Right cardiac atrium (tissue), 5 donors: ENCODE measurements around the gene SOX11. TPM values are rescaled to one million over a fixed set of nuclear protein-coding genes. Genes with fewer than 3 reads are reported as not detected.

ENCODE experiments used
- ATAC-seq, 2 donors: fragments of 200-7000 bp; cut with Tn5 transposase; one replicate each; pipeline versions ENCODE4 v1.8.0 to v1.9.1; 2020; ENCODE audit warnings: moderate library complexity in 2 of 2, mild to moderate bottlenecking in 1 of 2
- DNase-seq, 3 donors: peaks; one replicate each; pipeline ENCODE4 v3.0.0-alpha.2; 2020
- H3K27ac ChIP-seq: one replicate; pipeline ENCODE4 v1.5.1; 2013; ENCODE audit warnings: mild to moderate bottlenecking, low read length, control low read depth, moderate library complexity
- H3K27me3 ChIP-seq: one replicate; pipeline ENCODE4 v1.6.1; 2013; ENCODE audit not compliant: control insufficient read depth, insufficient read depth
- H3K4me1 ChIP-seq: one replicate; pipeline ENCODE4 v1.6.1; 2013; ENCODE audit warnings: low read length; ENCODE audit not compliant: control insufficient read depth, insufficient read depth
- H3K4me3 ChIP-seq: one replicate; pipeline ENCODE4 v1.5.1; 2013; ENCODE audit warnings: low read length, control low read depth
- H3K9me3 ChIP-seq: one replicate; pipeline ENCODE4 v1.6.1; 2013; ENCODE audit warnings: low read length; ENCODE audit not compliant: control insufficient read depth
- WGBS: extraction: QIAGEN DNeasy Blood & Tissue Kit; methylation state at CpG from one replicate; pipeline ENCODE4 v1.1.7; 2013; 5-methylcytosine and 5-hydroxymethylcytosine counted together
- intact Hi-C, 4 donors: fragments of 100-400 bp; cut with DNase I; formaldehyde crosslinking; loops; one replicate each; pipeline versions ENCODE4 v1.11.0 to v1.14.0; 2022 to 2023
- polyA plus RNA-seq: library from polyadenylated mRNA; stranded (reverse); fragments of 200-250 nt; gene quantifications from one replicate; pipeline ENCODE4 v1.2.3, GENCODE V29; 2013
- total RNA-seq, 4 donors: library from RNA; stranded (reverse); fragmentation: NEBNext Ultra II Directional; extraction: Animal tissue kit (Norgen Biotek cat#: 25700); gene quantifications; one replicate each; pipeline ENCODE4 v1.2.1, GENCODE V29; 2021
- donor health status: healthy with polysubstance abuse.
- donor health status: DM: no; HTN: yes; CAD: no.
- donor health status: DM: no; HTN: no; CAD: no.
- donor health status: DM: no; HTN: yes; CAD: no; lungs with severe emphysema.
- donor health status: DM: yes; HTN: yes; CAD: no.

Gene SOX11
- total and polyA plus RNA-seq, 5 donors = 0.22 to 1.1 (median 0.91) TPM

DNA sequence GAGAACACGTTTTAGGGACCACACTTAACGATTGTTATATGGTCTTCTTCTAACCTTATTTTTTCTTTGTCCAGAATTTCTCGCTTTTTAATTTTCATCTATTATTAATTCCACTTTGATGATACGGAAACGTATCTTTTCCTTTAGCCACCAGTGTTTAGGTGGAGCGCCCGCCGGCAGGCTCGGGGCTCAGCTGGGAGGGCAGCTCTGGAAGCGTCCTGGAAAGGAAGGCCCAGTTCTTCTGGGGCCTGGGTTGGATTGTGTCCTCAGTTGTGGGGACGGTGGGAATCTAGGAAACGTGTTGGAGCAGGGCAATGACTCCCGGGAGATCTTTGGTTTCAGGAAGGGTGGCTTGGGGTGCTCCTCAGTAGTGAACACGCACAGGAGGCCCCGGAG, 19.4 kb upstream of the SOX11 start:
- intact Hi-C loops = no loop called here
- Histone ChIP-seq H3K4me3 (no peak overlapping the region), H3K4me1 (no peaks in the 10 kb centered on the region), H3K9me3 (no peaks in the 10 kb centered on the region), H3K27me3 (peaks cover 4% of the 10 kb centered on the region), H3K27ac (no peak overlapping the region)
- DNase-seq (no peak), ATAC-seq (no peak)
- 72% methylated on average over 15 of the region's 15 CpGs for WGBS

DNA sequence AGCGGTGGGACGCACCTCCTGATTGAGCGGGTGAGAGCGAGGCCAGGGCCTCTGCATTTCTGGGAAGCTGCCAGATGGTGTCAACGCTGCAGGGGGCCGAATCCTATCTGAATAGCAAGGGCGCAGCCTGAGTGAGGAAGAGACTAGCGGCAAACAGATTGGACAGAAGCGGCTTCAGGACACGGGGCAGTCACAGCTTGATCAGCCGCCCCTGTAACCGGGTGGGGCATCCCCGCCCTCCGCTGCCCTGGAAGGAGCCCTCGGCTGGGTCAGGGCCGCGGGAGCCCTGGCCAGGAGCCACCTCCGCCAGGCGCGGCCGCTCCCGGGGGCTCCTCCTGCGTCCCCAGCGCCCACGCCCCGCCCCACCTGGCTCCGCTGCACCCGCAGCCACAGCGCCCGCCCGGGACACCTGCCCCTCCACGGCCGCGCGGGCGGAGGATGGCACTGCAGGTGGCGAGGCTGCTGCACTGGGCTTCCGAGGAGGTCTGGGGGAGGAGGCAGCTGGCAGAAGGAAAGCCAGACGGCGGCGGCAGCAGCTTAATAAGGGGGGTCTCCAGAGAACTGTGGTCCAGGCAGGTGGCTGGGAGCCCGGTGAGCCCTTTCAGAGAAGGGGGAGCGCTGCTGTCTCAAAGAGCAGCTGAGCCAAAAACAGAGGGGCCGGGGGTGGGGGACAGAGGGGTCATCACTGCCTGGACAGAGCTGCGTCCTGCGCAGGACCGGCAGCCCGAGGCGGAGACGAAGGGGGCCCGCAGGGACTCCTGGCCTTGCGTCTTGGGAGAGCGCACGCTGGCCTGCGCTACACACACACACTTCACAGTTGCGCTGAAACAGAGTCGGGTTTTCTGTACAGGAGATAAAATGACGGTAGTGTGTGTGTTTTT, 18.8 kb upstream of the SOX11 start:
- H3K4me1 ChIP-seq = no peaks in the 10 kb centered on the region
- intact Hi-C loops = no loop called here
- no peak overlapping the region for H3K27ac ChIP-seq
- H3K27me3 ChIP-seq = peaks cover 4% of the 10 kb centered on the region
- DNase-seq (peak in 1 of 3 donors; percentile 37), ATAC-seq (no peak)
- no peaks in the 10 kb centered on the region for H3K9me3 ChIP-seq
- H3K4me3 ChIP-seq = peak overlapping the region; percentile 25
- WGBS = 5% methylated on average over 58 of the region's 58 CpGs

DNA sequence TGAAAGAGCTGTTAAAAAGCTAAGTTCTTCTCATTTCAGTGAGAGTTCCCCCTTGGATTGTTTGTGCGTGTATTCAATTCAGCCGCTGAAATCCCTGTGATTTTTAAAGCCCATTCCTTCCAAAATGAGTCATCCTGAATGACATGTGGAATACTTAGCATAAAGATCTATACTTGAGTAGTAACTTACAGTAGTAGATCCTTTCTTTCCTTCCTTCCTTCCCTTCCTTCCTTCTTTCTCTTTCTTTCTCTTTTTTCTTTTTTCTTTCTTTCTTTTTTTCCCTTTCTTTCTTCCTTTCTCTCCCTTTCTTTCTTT, 18.2 kb upstream of the SOX11 start:
- H3K27ac ChIP-seq = no peak overlapping the region
- no peak for DNase-seq
- no peaks in the 10 kb centered on the region for H3K4me1 ChIP-seq
- H3K9me3 ChIP-seq = no peaks in the 10 kb centered on the region
- peaks cover 4% of the 10 kb centered on the region for H3K27me3 ChIP-seq
- intact Hi-C loops = no loop called here
- WGBS = 26% methylated on average over 2 of the region's 2 CpGs
- no peak for ATAC-seq
- H3K4me3 ChIP-seq = peak overlapping the region; percentile 25

DNA sequence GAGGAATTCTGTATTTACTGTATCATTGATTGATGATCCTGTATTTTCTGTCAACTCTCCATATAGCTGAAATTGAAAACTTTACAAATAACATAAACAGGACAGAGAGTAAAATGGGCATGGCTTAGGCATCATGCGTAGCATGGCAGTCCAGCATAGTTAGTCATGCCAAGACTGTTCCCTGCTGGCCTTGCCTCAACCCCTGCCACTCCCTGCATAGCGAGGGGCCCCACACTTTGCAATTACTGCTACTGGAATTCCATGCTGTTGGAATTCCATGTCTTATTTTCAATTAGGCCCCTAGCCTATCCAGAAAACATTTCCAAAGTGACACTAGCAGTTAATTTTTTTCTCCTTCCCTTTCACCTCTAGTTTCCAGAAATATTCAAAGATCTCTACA, 15.1 kb upstream of the SOX11 start:
- Histone ChIP-seq H3K27me3 (peaks cover 4% of the 10 kb centered on the region), H3K9me3 (no peaks in the 10 kb centered on the region), H3K4me3 (no peak overlapping the region), H3K4me1 (no peaks in the 10 kb centered on the region), H3K27ac (no peak overlapping the region)
- intact Hi-C loops = no loop called here
- 94% methylated on average over 2 of the region's 2 CpGs for WGBS
- ATAC-seq (no peak), DNase-seq (no peak)

DNA sequence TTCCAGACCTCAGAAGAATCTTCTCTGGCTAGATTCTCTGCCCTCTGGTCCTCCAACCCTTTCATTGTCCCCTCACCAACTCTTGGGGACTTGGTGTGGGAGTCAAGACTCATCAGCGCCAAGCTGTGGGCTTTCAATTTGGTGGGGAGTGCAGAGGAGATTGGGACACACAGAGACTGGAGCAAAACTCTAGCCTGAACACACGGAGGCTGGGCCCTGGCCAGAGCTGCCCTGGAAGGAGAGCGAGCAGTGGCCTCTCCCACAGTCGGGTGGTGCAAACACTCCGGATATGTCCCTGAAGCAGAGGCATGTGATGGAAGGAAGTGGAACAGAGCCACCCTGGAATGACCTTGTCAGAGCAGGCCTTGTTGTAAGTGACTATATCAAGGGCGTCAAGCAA, 8.7 kb upstream of the SOX11 start:
- no peak for DNase-seq
- no peaks in the 10 kb centered on the region for H3K9me3 ChIP-seq
- no peaks in the 10 kb centered on the region for H3K4me1 ChIP-seq
- no peak overlapping the region for H3K4me3 ChIP-seq
- H3K27me3 ChIP-seq = no peaks in the 10 kb centered on the region
- intact Hi-C loops = no loop called here
- H3K27ac ChIP-seq = no peak overlapping the region
- WGBS = 69% methylated on average over 6 of the region's 6 CpGs
- ATAC-seq = no peak

DNA sequence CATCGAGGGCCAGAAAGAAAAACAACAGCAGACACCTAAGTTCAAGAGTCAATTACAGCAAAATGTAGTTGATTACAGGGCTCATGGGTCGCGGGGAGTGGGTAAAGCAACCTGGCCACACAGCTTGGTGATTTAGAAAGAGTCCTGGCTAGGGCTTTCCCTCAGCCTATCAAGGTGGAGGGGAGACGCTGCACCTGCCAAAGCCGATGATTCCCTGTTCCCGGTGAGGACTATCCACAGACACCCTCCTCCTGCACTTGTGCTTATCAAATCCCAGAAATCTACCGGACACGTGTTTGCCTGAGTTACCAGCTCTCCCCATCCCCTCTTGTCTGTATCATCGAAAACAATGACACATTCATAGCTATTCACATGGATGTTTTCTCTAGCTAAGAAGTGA, 7.0 kb upstream of the SOX11 start:
- H3K4me3 ChIP-seq = no peak overlapping the region
- 64% methylated on average over 9 of the region's 9 CpGs for WGBS
- no peak overlapping the region for H3K27ac ChIP-seq
- no peaks in the 10 kb centered on the region for H3K9me3 ChIP-seq
- DNase-seq (no peak), ATAC-seq (no peak)
- H3K4me1 ChIP-seq = no peaks in the 10 kb centered on the region
- no peaks in the 10 kb centered on the region for H3K27me3 ChIP-seq
- intact Hi-C loops = no loop called here

DNA sequence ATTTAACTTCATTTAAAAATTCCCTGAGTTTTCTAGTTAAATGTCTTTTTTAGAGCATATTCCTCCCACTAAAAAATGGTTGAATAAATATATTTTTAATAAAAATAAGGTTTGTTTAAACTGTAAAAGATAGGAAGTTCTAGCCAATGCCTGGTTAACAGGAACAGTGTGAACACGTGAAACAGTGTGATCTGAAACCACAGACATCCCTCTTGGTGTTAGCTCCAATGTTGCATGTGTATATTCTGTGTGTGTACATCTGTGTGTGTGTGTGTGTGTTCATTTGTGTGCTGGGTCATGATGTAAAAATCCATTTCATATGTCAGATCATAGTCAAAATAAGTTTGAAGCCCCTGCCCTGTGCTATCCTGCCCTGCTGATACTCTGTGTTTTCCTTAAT, 6.1 kb upstream of the SOX11 start:
- intact Hi-C loops = no loop called here

DNA sequence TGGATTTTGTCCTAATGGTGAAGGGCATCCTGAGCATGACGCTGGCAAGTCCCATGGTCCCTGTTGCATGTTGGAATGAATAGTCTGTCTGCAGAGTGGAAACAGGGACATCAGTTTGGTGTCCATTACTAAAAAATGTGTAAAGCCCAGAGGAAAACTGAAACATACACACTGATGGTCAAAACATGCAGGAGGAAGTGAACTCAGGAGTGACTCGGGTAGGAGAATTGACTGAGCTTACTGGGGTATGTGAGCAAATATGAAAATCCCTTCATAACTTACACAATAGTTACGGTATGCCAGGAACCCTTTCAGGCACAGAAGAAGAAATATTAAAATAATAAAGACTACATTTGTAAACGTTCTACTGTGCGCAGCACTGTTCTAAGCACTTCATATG, 5.6 kb upstream of the SOX11 start:
- H3K4me1 ChIP-seq = no peaks in the 10 kb centered on the region
- H3K4me3 ChIP-seq = no peak overlapping the region
- 73% methylated on average over 5 of the region's 5 CpGs for WGBS
- ATAC-seq = no peak
- no peaks in the 10 kb centered on the region for H3K27me3 ChIP-seq
- H3K27ac ChIP-seq = no peak overlapping the region
- no peak for DNase-seq
- no peaks in the 10 kb centered on the region for H3K9me3 ChIP-seq
- intact Hi-C loops = no loop called here

More for the DNA sequence above, 6.1 kb upstream of the SOX11 start:
- Histone ChIP-seq H3K27ac (no peak overlapping the region), H3K4me1 (no peaks in the 10 kb centered on the region), H3K4me3 (no peak overlapping the region), H3K27me3 (no peaks in the 10 kb centered on the region), H3K9me3 (no peaks in the 10 kb centered on the region)
- ATAC-seq (no peak), DNase-seq (no peak)
- WGBS = 46% methylated on average over 1 of the region's 1 CpG

DNA sequence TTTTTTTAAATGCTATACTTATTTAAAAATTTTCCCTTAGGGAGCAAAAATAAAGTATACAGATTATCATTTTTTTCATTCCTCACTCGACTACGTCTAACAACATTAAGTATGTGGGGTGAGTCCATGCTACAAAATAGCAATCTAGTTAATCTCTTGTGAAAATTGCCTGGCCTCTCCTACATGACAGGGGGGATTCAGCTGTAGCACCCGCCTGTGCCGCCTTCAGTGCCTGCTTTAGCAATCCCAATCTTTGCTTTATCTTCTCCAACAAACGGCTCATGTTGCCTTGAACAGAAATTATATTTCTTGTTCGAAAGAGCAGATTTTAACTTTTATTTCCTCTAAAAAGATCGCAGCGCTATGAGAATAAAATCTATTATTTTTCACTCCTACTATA, 2.4 kb upstream of the SOX11 start:
- Histone ChIP-seq H3K9me3 (no peaks in the 10 kb centered on the region), H3K27me3 (no peaks in the 10 kb centered on the region), H3K4me3 (no peak overlapping the region), H3K4me1 (no peaks in the 10 kb centered on the region), H3K27ac (no peak overlapping the region)
- no peak for ATAC-seq
- WGBS = 69% methylated on average over 8 of the region's 8 CpGs
- DNase-seq = no peak
- intact Hi-C loops = no loop called here

DNA sequence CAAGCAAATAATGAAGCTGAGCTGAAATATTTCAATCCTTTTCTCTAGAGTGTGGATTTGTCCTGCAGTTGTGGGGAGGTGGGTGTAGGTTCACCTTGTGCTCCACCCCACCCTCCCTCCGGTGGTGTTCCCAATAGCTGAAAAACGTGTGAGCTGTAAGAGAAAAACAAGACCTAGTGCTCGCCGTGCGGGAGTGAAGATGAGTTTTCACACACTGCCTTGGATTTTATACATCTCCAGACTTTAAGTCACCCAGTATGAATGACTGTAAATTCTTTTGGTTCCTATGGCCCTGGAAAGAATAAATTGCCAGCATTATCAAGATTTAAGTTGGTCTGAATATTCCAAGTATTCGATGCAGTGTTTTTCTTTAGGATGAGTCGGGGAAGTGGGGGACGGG, 1.9 kb upstream of the SOX11 start:
- ATAC-seq (no peak), DNase-seq (no peak)
- Histone ChIP-seq H3K27ac (no peak overlapping the region), H3K4me1 (no peaks in the 10 kb centered on the region), H3K9me3 (no peaks in the 10 kb centered on the region), H3K27me3 (no peaks in the 10 kb centered on the region), H3K4me3 (no peak overlapping the region)
- WGBS = 33% methylated on average over 8 of the region's 8 CpGs
- intact Hi-C loops = no loop called here

DNA sequence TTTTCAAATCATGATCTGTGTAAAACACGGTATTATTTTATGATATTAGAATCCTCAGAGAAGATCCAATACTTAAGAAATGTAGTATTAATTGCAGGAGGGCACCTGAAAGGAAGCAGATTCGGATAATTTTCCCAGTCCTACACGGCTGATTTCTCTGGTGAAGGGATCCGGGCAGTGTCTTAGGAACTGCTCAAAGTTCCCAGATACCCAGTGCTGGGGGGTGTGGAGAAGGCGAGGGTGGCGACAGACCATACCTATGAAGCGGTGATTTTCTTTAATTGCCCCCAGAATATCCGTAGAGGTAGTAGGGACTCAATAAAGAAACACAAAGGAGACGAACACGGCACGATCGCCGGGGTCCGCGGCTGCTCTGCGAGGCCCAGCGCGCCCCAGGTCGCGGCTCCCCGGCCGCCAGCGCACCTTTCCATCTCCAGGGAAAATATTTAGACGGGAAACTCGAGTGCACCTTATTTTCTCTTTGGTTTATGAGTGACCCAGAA, 1.4 kb upstream of the SOX11 start:
- no peak overlapping the region for H3K27ac ChIP-seq
- ATAC-seq (no peak), DNase-seq (no peak)
- H3K27me3 ChIP-seq = no peaks in the 10 kb centered on the region
- 5% methylated on average over 25 of the region's 25 CpGs for WGBS
- H3K9me3 ChIP-seq = no peaks in the 10 kb centered on the region
- intact Hi-C loops = no loop called here
- no peaks in the 10 kb centered on the region for H3K4me1 ChIP-seq
- peak overlapping the region; percentile 33 for H3K4me3 ChIP-seq
